ENCODE measurements around the gene CERS1.

DNA sequence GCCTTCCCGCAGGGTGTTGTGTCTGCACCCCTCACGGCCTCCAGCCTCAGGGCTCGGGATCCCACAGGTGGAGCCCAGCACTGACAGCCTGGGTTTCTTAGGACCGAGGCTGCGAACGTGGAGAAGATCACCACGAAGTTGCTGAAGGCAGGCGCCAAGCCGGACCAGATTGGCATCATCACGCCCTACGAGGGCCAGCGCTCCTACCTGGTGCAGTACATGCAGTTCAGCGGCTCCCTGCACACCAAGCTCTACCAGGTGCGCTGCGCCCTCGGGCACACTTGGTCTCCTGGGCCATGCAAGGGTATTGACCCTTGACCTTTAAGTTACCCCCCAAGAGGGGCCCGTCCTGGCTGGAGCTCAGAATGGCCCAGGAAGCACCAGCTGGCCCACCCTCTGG, 35.2 kb downstream of the CERS1 start:
- TF ChIP-seq POLR2A (IDR thresholded peaks at IDR 0.05; ENCODE audit: low read depth, low read length) (no peak), POU2F2 (IDR thresholded peaks at IDR 0.05; ENCODE audit: low read depth, low read length) (no peak)
